GM12878 (cell line): ENCODE measurements around the gene PSMD14. TPM values are rescaled to one million over a fixed set of nuclear protein-coding genes. Genes with fewer than 3 reads are reported as not detected.

Source experiments
- ATAC-seq: fragments of 200-7000 bp; cut with Tn5 transposase; 3 replicates; pipeline ENCODE4 v1.9.1; 2020; ENCODE audit warnings: mild to moderate bottlenecking, moderate library complexity
- BruUV-seq: library from RNA; stranded (reverse); fragments of 400-500 nt; replicated peaks from 2 replicates; lab custom pipeline; 2021; lab: Mats Ljungman, UMichigan
- CTCF ChIA-PET: fragments of 300-600 bp; sonication (Branson Sonifier 250); formaldehyde crosslinking; extraction: SDS; loops from one replicate; lab custom pipeline; 2021; ENCODE audit warnings: inconsistent platforms; lab: Yijun Ruan, JAX
- POLR2A ChIA-PET: fragments of 350-600 bp; formaldehyde crosslinking; extraction: SDS; loops from one replicate; lab custom pipeline; 2021; ENCODE audit warnings: inconsistent platforms; lab: Charles Lee
- RAD21 ChIA-PET: fragments of 300-600 bp; sonication (Branson Sonifier 250); formaldehyde crosslinking; loops from one replicate; lab custom pipeline; 2023; ENCODE audit warnings: antibody characterized with exemption; ENCODE audit not compliant: unreplicated experiment; lab: Charles Lee
- SMC1A ChIA-PET: fragments of 300-600 bp; sonication (Branson Sonifier 250); formaldehyde crosslinking; loops from one replicate; lab custom pipeline; 2023; ENCODE audit not compliant: unreplicated experiment, uncharacterized antibody; lab: Charles Lee
- DNase-seq: peaks from one replicate; pipeline ENCODE4 v3.0.0-alpha.2; 2011; ENCODE audit warnings: low read depth, low spot score
- FAIRE-seq: peaks from 3 replicates; lab custom pipeline; 2011; peaks lifted over from hg19 to GRCh38; lab: Jason Lieb, UNC
- H2AFZ ChIP-seq: 2 replicates; pipeline ENCODE4 v1.6.0; 2011; ENCODE audit warnings: low read depth, low read length, control low read depth; ENCODE audit not compliant: control insufficient read depth
- H3K27ac ChIP-seq: 2 replicates; pipeline ENCODE4 v1.5.1; 2011; ENCODE audit warnings: control low read depth; ENCODE audit not compliant: control insufficient read depth, insufficient read depth
- H3K27me3 ChIP-seq, 2 experiments: replicated peaks in 1 of 2; 2 replicates each; pipeline versions ENCODE4 v1.6.0 to v1.6.1; 2011; ENCODE audit warnings: low read length in 1 of 2; ENCODE audit not compliant: control insufficient read depth in 2 of 2, insufficient read depth in 2 of 2
- H3K36me3 ChIP-seq, 2 experiments: 2 replicates each; pipeline ENCODE4 v1.5.1; 2011; ENCODE audit warnings: low read length in 1 of 2; ENCODE audit not compliant: control insufficient read depth in 2 of 2, insufficient read depth in 2 of 2
- H3K4me1 ChIP-seq: 2 replicates; pipeline ENCODE4 v1.6.1; 2011; ENCODE audit warnings: mild to moderate bottlenecking, low read length, moderate library complexity, mixed read lengths; ENCODE audit not compliant: control insufficient read depth, insufficient read depth
- H3K4me2 ChIP-seq: 2 replicates; pipeline ENCODE4 v1.6.0; 2011; ENCODE audit warnings: control low read depth; ENCODE audit not compliant: control insufficient read depth, insufficient read depth
- H3K4me3 ChIP-seq: fragments of 200-600 bp; sonication (generic); 2 replicates; pipeline ENCODE4 v1.5.1; 2016
- H3K79me2 ChIP-seq: 2 replicates; pipeline ENCODE4 v1.6.0; 2011; ENCODE audit warnings: low read length; ENCODE audit not compliant: control insufficient read depth, insufficient read depth
- H3K9ac ChIP-seq: 2 replicates; pipeline ENCODE4 v1.8.0; 2011; ENCODE audit warnings: low read length, control low read depth, mixed read lengths; ENCODE audit not compliant: control insufficient read depth, insufficient read depth
- H3K9me3 ChIP-seq: replicated peaks from 3 replicates; pipeline ENCODE4 v1.5.1; 2011; ENCODE audit warnings: mild to moderate bottlenecking, low read length; ENCODE audit not compliant: control insufficient read depth, insufficient read depth
- H4K20me1 ChIP-seq: 2 replicates; pipeline ENCODE4 v1.6.0; 2011; ENCODE audit not compliant: control insufficient read depth, insufficient read depth
- CHD2 ChIP-seq: IDR thresholded peaks from 2 replicates; pipeline ENCODE4 v1.6.1; 2011; ENCODE audit warnings: low read depth, low read length, improper control_type of control experiment, borderline replicate concordance
- CREB1 ChIP-seq: IDR thresholded peaks from 2 replicates; pipeline ENCODE4 v1.6.1; 2012; ENCODE audit warnings: low read depth, mild to moderate bottlenecking, inconsistent platforms
- ETV6 ChIP-seq, 2 experiments: fragments of 450-650 bp in 1 of 2; IDR thresholded peaks in 1 of 2; conservative IDR thresholded peaks in 1 of 2; 2 replicates each; pipeline ENCODE4 v1.6.1; 2014; ENCODE audit warnings: antibody characterized with exemption in 1 of 2, borderline replicate concordance in 1 of 2, low read depth in 1 of 2, mild to moderate bottlenecking in 1 of 2, moderate library complexity in 1 of 2
- FOS ChIP-seq: IDR thresholded peaks from 3 replicates; pipeline ENCODE4 v1.6.1; 2011; ENCODE audit warnings: borderline replicate concordance; ENCODE audit not compliant: insufficient read length; ENCODE audit errors: extremely low read depth
- HDAC2 ChIP-seq: fragments of 200-600 bp; sonication (generic); IDR thresholded peaks from 2 replicates; pipeline ENCODE4 v1.6.1; 2017
- HDAC6 ChIP-seq: fragments of 200-600 bp; sonication (generic); IDR thresholded peaks from one replicate; pipeline ENCODE4 v1.8.0; 2017; ENCODE audit warnings: antibody characterized with exemption; ENCODE audit not compliant: unreplicated experiment
- IRF4 ChIP-seq: IDR thresholded peaks from 2 replicates; pipeline ENCODE4 v1.6.1; 2011; ENCODE audit warnings: low read depth, low read length
- MYC ChIP-seq: IDR thresholded peaks from 2 replicates; pipeline ENCODE4 v1.6.1; 2011; ENCODE audit warnings: mild to moderate bottlenecking, low read length, moderate library complexity, inconsistent platforms; ENCODE audit not compliant: insufficient read depth, insufficient replicate concordance, insufficient read length, severe bottlenecking
- RB1 ChIP-seq: fragments of 450-650 bp; formaldehyde crosslinking; IDR thresholded peaks from 2 replicates; pipeline ENCODE4 v1.6.1; 2017; ENCODE audit warnings: mild to moderate bottlenecking, borderline replicate concordance
- RELA ChIP-seq: fragments of 450-650 bp; IDR thresholded peaks from 2 replicates; pipeline ENCODE4 v1.8.0; 2014; ENCODE audit warnings: borderline replicate concordance; ENCODE audit not compliant: partially characterized antibody
- SMAD1 ChIP-seq: fragments of 450-650 bp; IDR thresholded peaks from 2 replicates; pipeline ENCODE4 v1.6.1; 2018; ENCODE audit warnings: mild to moderate bottlenecking, low read depth; ENCODE audit not compliant: partially characterized antibody
- SRF ChIP-seq, 2 experiments: IDR thresholded peaks; 2 replicates each; pipeline ENCODE4 v1.6.1; 2011; ENCODE audit warnings: low read depth in 2 of 2, low read length in 2 of 2, mild to moderate bottlenecking in 1 of 2, moderate library complexity in 1 of 2
- TARDBP ChIP-seq: IDR thresholded peaks from 2 replicates; pipeline ENCODE4 v1.6.1; 2016; ENCODE audit warnings: borderline replicate concordance
- TBL1XR1 ChIP-seq: IDR thresholded peaks from 2 replicates; pipeline ENCODE4 v1.6.1; 2012; ENCODE audit warnings: low read depth, low read length, improper control_type of control experiment
- TCF12 ChIP-seq: IDR thresholded peaks from 2 replicates; pipeline ENCODE4 v1.6.1; 2011; ENCODE audit warnings: low read depth, mild to moderate bottlenecking, low read length
- TCF3 ChIP-seq: IDR thresholded peaks from 2 replicates; pipeline ENCODE4 v1.6.1; 2012; ENCODE audit warnings: low read depth, mild to moderate bottlenecking, low read length, borderline replicate concordance; ENCODE audit not compliant: insufficient read depth
- ZNF24 ChIP-seq: fragments of 450-650 bp; IDR thresholded peaks from 2 replicates; pipeline ENCODE4 v1.6.1; 2017; ENCODE audit warnings: antibody characterized with exemption, mild to moderate bottlenecking
- WGBS: methylation state at CpG from one replicate; pipeline ENCODE4 v1.1.6; 2016; ENCODE audit warnings: low lambda C conversion rate; ENCODE audit not compliant: insufficient replicate concordance, insufficient coverage; ENCODE audit errors: missing lambda C conversion rate; 5-methylcytosine and 5-hydroxymethylcytosine counted together
- in situ Hi-C: fragments of 300-500 bp; cut with MboI; formaldehyde crosslinking; loops from 9 replicates; pipeline ENCODE4 v1.14.3; 2018; ENCODE audit warnings: mixed read lengths
- intact Hi-C: fragments of 100-400 bp; cut with micrococcal nuclease; formaldehyde crosslinking; loops from one replicate; pipeline ENCODE4 v1.14.2; 2022; ENCODE audit not compliant: unreplicated experiment
- polyA plus RNA-seq, 11 experiments: library from polyadenylated mRNA; depleted of rRNA in 4 of 11; unstranded in 6 of 11; stranded (reverse) in 5 of 11; fragments of >200 nt; fragmentation: Nextera tagmentation in 4 of 11; fragmentation: Illumina TruSeq in 1 of 11; extraction: Ambion mirVana in 4 of 11; extraction: Trizol in 1 of 11; gene quantifications; 1 replicate in 1 of 11; 2 replicates in 10 of 11; pipeline versions ENCODE4 v1.2.1 to v1.2.3, GENCODE V29; 2011 to 2016; ENCODE audit warnings: inconsistent platforms in 2 of 11, missing spikeins in 2 of 11, low read depth in 1 of 11
- total RNA-seq, 4 experiments: library from RNA; depleted of rRNA in 3 of 4; stranded (reverse); fragments of >200 nt in 3 of 4; fragmentation: Illumina TruSeq in 1 of 4; extraction: Trizol in 1 of 4; gene quantifications; 2 replicates each; pipeline versions ENCODE4 v1.2.1 to v1.2.3, GENCODE V29; 2013 to 2021
- TF ChIP-seq, protein P1 (sequence below): IDR thresholded peaks from 2 replicates; pipeline ENCODE4 v1.6.1; 2012; ENCODE audit warnings: mild to moderate bottlenecking, low read depth, low read length

PSMD14 gene
- total and polyA plus RNA-seq, 10 of the 15 experiments (the other 5 are each of a cell fraction or from before 2014, with no cell fraction given), result 70.5 to 253 (median 127) TPM

DNA sequence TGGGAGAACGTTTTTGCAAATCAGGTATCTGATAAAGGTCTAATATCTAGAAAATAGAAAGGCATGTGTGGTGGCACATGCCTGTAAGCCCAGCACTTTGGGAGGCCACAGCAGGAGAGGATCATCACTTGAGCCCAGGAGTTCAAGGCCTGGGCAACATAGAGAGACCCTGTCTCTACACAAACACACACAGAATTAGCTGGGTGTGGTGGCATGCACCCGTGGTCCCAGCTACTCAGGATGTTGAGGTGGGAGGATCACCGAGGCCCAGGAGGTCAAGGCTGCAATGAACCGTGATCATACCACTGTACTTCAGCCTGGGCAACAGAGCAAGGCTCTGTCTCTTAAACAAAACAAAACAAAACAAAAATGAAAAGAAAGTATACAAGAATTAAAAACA, 94.1 kb downstream of the PSMD14 start:
- in situ Hi-C loops (no loop called here), intact Hi-C loops (no loop called here)
- no peaks in the 10 kb centered on the region for H3K79me2 ChIP-seq
- BruUV-seq, result no TSS peak
- RAD21 ChIA-PET, result no interaction called here
- FAIRE-seq (peak; percentile 44), ATAC-seq (no peak), DNase-seq (no peak)
- no peak overlapping the region for H3K4me2 ChIP-seq
- SMC1A ChIA-PET, result no interaction called here
- CTCF ChIA-PET, result no interaction called here
- H3K27ac ChIP-seq, result no peak overlapping the region
- H3K9me3 ChIP-seq, result no peaks in the 10 kb centered on the region
- H3K4me1 ChIP-seq, result no peaks in the 10 kb centered on the region
- no peak overlapping the region for H3K4me3 ChIP-seq
- peaks cover 1 to 6% of the 10 kb centered on the region in 2 experiments; a peak in 2 of 4 replicates for H3K36me3 ChIP-seq
- POLR2A ChIA-PET, result no interaction called here
- no peaks in the 10 kb centered on the region for H4K20me1 ChIP-seq
- H2AFZ ChIP-seq, result no peak overlapping the region
- no peak overlapping the region for H3K9ac ChIP-seq
- TF ChIP-seq TCF3, result no peak
- no peak for TF ChIP-seq ZNF24
- TF ChIP-seq SMAD1, result no peak
- no peak for TF ChIP-seq FOS
- no peak for TF ChIP-seq TBL1XR1
- TF ChIP-seq RELA, result no peak
- TF ChIP-seq CHD2, result no peak
- TF ChIP-seq, protein P1, sequence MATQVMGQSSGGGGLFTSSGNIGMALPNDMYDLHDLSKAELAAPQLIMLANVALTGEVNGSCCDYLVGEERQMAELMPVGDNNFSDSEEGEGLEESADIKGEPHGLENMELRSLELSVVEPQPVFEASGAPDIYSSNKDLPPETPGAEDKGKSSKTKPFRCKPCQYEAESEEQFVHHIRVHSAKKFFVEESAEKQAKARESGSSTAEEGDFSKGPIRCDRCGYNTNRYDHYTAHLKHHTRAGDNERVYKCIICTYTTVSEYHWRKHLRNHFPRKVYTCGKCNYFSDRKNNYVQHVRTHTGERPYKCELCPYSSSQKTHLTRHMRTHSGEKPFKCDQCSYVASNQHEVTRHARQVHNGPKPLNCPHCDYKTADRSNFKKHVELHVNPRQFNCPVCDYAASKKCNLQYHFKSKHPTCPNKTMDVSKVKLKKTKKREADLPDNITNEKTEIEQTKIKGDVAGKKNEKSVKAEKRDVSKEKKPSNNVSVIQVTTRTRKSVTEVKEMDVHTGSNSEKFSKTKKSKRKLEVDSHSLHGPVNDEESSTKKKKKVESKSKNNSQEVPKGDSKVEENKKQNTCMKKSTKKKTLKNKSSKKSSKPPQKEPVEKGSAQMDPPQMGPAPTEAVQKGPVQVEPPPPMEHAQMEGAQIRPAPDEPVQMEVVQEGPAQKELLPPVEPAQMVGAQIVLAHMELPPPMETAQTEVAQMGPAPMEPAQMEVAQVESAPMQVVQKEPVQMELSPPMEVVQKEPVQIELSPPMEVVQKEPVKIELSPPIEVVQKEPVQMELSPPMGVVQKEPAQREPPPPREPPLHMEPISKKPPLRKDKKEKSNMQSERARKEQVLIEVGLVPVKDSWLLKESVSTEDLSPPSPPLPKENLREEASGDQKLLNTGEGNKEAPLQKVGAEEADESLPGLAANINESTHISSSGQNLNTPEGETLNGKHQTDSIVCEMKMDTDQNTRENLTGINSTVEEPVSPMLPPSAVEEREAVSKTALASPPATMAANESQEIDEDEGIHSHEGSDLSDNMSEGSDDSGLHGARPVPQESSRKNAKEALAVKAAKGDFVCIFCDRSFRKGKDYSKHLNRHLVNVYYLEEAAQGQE, result no peak
- no peak for TF ChIP-seq HDAC6
- no peak for TF ChIP-seq CREB1
- no peak for TF ChIP-seq IRF4
- no peak for TF ChIP-seq TCF12
- no peak for TF ChIP-seq TARDBP
- TF ChIP-seq MYC, result no peak
- no peak for TF ChIP-seq HDAC2
- TF ChIP-seq RB1, result no peak
- no peak for TF ChIP-seq SRF (IDR thresholded peaks at IDR 0.05; ENCODE audit: low read depth in 2 of 2, low read length in 2 of 2)
- TF ChIP-seq ETV6 (conservative IDR thresholded peaks at IDR 0.05 in 1 of 2, IDR thresholded peaks at IDR 0.05 in 1 of 2; ENCODE audit: borderline replicate concordance in 1 of 2, low read depth in 1 of 2), result no peak
- H3K27me3 ChIP-seq, result no peaks in the 10 kb centered on the region
- WGBS, result 54% methylated on average over 4 of the region's 4 CpGs
